Spleen (tissue), 11 donors: Measurements from ENCODE around the gene DDI2. TPM values are rescaled to one million over a fixed set of nuclear protein-coding genes. Genes with fewer than 3 reads are reported as not detected.

Experiments
- DNase-seq: peaks from one replicate; pipeline ENCODE4 v3.0.0-alpha.2; 2020
- H3K27ac ChIP-seq, 8 donors: fragments of 200-600 bp; sonication (generic) in 7 of 8; 1 replicate in 4 of 8; 2 replicates in 4 of 8; pipeline versions ENCODE4 v1.5.0 to v1.8.0; 2016 to 2021; ENCODE audit warnings: inconsistent platforms in 4 of 8, mild to moderate bottlenecking in 4 of 8, moderate library complexity in 1 of 8
- H3K27me3 ChIP-seq, 7 donors: fragments of 200-600 bp; sonication (generic) in 6 of 7; replicated peaks in 1 of 7; 1 replicate in 4 of 7; 2 replicates in 3 of 7; pipeline versions ENCODE4 v1.5.0 to v1.8.0; 2016 to 2021; ENCODE audit warnings: inconsistent platforms in 3 of 7, mild to moderate bottlenecking in 1 of 7
- H3K36me3 ChIP-seq, 6 donors: fragments of 200-600 bp; sonication (generic) in 5 of 6; 1 replicate in 4 of 6; 2 replicates in 2 of 6; pipeline versions ENCODE4 v1.5.0 to v1.8.0; 2016 to 2021; ENCODE audit warnings: inconsistent platforms in 2 of 6
- H3K4me1 ChIP-seq, 6 donors: fragments of 200-600 bp; sonication (generic) in 5 of 6; 1 replicate in 3 of 6; 2 replicates in 3 of 6; pipeline versions ENCODE4 v1.5.0 to v1.8.0; 2016 to 2021; ENCODE audit warnings: inconsistent platforms in 3 of 6
- H3K4me3 ChIP-seq, 8 donors: fragments of 200-600 bp; sonication (generic) in 7 of 8; 1 replicate in 4 of 8; 2 replicates in 4 of 8; pipeline versions ENCODE4 v1.5.0 to v1.8.0; 2016 to 2021; ENCODE audit warnings: inconsistent platforms in 4 of 8, mild to moderate bottlenecking in 4 of 8, moderate library complexity in 2 of 8
- H3K9me3 ChIP-seq, 8 donors: fragments of 200-600 bp; sonication (generic) in 7 of 8; 1 replicate in 4 of 8; 2 replicates in 4 of 8; pipeline versions ENCODE4 v1.5.0 to v1.8.0; 2016 to 2021; ENCODE audit warnings: inconsistent platforms in 4 of 8
- POLR2A ChIP-seq, 3 donors: fragments of 450-650 bp; IDR thresholded peaks; one replicate each; pipeline ENCODE4 v1.5.1; 2017; ENCODE audit warnings: antibody characterized with exemption in 3 of 3, mild to moderate bottlenecking in 1 of 3
- POLR2AphosphoS5 ChIP-seq, 3 donors: sonication (generic); formaldehyde crosslinking; IDR thresholded peaks; one replicate each; pipeline ENCODE4 v1.5.1; 2017; ENCODE audit warnings: antibody characterized with exemption in 3 of 3
- WGBS, 5 donors: extraction: QIAGEN DNeasy Blood & Tissue Kit in 3 of 5; methylation state at CpG; one replicate each; pipeline versions ENCODE4 v1.1.5 to v1.1.7; 2013 to 2018; 5-methylcytosine and 5-hydroxymethylcytosine counted together
- intact Hi-C: fragments of 100-400 bp; cut with DNase I; formaldehyde crosslinking; loops from one replicate; pipeline ENCODE4 v1.15.0; 2023; ENCODE audit warnings: low total_unique reads
- polyA plus RNA-seq, 3 donors: library from polyadenylated mRNA; stranded (reverse); fragments of 200-250 nt; gene quantifications; one replicate each; pipeline ENCODE4 v1.2.1, GENCODE V29; 2013
- total RNA-seq, 7 donors: library from RNA; depleted of rRNA in 3 of 7; stranded (reverse); fragments of >200 nt in 3 of 7; fragmentation: NEBNext Ultra II Directional in 4 of 7; extraction: Animal tissue kit (Norgen Biotek cat#: 25700) in 4 of 7; gene quantifications; one replicate each; pipeline versions ENCODE4 v1.1.0 to v1.2.1, GENCODE V29; 2016 to 2021
- TF ChIP-seq, protein P1 (sequence below), 11 experiments: fragments of 200-600 bp in 7 of 11; fragments of 450-650 bp in 4 of 11; sonication (generic) in 4 of 11; IDR thresholded peaks in 8 of 11; conservative IDR thresholded peaks in 3 of 11; 1 replicate in 7 of 11; 2 replicates in 4 of 11; pipeline versions ENCODE4 v1.4.0 to v1.8.0; 2016 to 2021; ENCODE audit warnings: antibody characterized with exemption in 11 of 11, inconsistent platforms in 4 of 11, mild to moderate bottlenecking in 1 of 11
- donor health status: healthy with polysubstance abuse.
- donor health status: DM: no; HTN: no; CAD: no; lungs with moderate emphysema.
- donor health status: DM: no; HTN: no; CAD: no.
- donor health status: Bipolar disorder and iron deficiency.
- donor health status: healthy.
- donor health status: DM: no; HTN: no; CAD: no.
- donor health status: DM: yes; HTN: yes; CAD: no.

DDI2 gene
- total and polyA plus RNA-seq, 10 donors = 4.8 to 75.4 (median 45.2) TPM

DNA sequence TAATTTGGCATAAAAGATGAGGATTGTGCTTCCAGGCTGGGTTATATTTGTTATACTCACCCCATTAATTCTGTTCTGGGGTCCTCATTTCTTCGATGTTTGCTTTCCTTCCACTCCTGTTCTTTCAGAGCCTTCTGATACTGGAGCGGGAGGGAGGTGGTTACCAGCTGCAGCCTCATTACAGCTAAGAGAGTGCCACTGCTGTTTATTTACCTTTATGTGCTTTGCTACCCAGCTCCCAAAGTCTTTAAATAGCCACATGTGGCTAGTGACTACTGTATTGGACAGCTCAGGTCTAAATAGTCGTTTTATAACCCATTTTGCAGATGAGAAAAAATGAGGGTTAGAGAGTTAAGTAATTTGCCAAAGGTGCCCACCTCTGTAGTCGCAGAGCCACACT lies 92.0 kb downstream of the DDI2 start:
- Histone ChIP-seq H3K4me1 (peaks cover 0 to 86% (median 24%) of the 10 kb centered on the region in 6 donors), H3K9me3 (no peaks in the 10 kb centered on the region), H3K27me3 (no peaks in the 10 kb centered on the region), H3K36me3 (peaks cover 0 to 32% (median 9%) of the 10 kb centered on the region in 6 donors), H3K27ac (no peak overlapping the region), H3K4me3 (no peak overlapping the region)
- intact Hi-C loops = no loop called here
- TF ChIP-seq POLR2AphosphoS5 (IDR thresholded peaks at IDR 0.05) (no peak), POLR2A (IDR thresholded peaks at IDR 0.05) (no peak)
- TF ChIP-seq, protein P1, sequence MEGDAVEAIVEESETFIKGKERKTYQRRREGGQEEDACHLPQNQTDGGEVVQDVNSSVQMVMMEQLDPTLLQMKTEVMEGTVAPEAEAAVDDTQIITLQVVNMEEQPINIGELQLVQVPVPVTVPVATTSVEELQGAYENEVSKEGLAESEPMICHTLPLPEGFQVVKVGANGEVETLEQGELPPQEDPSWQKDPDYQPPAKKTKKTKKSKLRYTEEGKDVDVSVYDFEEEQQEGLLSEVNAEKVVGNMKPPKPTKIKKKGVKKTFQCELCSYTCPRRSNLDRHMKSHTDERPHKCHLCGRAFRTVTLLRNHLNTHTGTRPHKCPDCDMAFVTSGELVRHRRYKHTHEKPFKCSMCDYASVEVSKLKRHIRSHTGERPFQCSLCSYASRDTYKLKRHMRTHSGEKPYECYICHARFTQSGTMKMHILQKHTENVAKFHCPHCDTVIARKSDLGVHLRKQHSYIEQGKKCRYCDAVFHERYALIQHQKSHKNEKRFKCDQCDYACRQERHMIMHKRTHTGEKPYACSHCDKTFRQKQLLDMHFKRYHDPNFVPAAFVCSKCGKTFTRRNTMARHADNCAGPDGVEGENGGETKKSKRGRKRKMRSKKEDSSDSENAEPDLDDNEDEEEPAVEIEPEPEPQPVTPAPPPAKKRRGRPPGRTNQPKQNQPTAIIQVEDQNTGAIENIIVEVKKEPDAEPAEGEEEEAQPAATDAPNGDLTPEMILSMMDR (IDR thresholded peaks at IDR 0.05 in 8 of 11, conservative IDR thresholded peaks at IDR 0.05 in 3 of 11) = no peak
- WGBS, 5 donors = 91 to 99% (median 96%) methylated on average over 4 of the region's 4 CpGs
- DNase-seq = no peak

DNA sequence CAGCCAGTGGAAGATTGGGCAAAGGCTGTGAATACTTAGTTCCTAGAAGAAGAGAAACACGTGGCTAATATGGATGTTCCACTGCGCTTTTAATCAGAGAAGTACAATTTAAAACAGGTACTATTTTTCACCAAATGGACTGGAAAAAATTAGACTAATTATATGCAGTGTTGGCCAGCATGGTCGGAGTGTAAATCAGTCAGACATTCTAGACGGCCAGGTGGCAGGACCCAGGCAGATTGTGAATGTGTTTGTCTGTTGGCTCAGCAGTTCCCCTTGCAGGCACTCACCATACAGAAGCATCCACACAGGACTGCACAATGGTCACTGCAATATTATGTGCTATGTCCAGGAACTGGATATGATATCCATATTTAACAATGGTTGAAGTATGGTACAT lies 94.9 kb downstream of the DDI2 start:
- H3K4me3 ChIP-seq = no peak overlapping the region
- no peaks in the 10 kb centered on the region for H3K27me3 ChIP-seq
- H3K36me3 ChIP-seq = peaks cover 0 to 33% (median 14%) of the 10 kb centered on the region in 6 donors
- no peak overlapping the region for H3K27ac ChIP-seq
- WGBS, 5 donors = 68 to 78% (median 75%) methylated on average over 4 of the region's 4 CpGs
- DNase-seq = no peak
- H3K9me3 ChIP-seq = no peaks in the 10 kb centered on the region
- TF ChIP-seq, protein P1 (IDR thresholded peaks at IDR 0.05 in 8 of 11, conservative IDR thresholded peaks at IDR 0.05 in 3 of 11) = no peak
- TF ChIP-seq POLR2AphosphoS5 (IDR thresholded peaks at IDR 0.05) = no peak
- no peak for TF ChIP-seq POLR2A (IDR thresholded peaks at IDR 0.05)
- intact Hi-C loops = no loop called here
- H3K4me1 ChIP-seq = peaks cover 0 to 67% (median 19%) of the 10 kb centered on the region in 6 donors

DNA sequence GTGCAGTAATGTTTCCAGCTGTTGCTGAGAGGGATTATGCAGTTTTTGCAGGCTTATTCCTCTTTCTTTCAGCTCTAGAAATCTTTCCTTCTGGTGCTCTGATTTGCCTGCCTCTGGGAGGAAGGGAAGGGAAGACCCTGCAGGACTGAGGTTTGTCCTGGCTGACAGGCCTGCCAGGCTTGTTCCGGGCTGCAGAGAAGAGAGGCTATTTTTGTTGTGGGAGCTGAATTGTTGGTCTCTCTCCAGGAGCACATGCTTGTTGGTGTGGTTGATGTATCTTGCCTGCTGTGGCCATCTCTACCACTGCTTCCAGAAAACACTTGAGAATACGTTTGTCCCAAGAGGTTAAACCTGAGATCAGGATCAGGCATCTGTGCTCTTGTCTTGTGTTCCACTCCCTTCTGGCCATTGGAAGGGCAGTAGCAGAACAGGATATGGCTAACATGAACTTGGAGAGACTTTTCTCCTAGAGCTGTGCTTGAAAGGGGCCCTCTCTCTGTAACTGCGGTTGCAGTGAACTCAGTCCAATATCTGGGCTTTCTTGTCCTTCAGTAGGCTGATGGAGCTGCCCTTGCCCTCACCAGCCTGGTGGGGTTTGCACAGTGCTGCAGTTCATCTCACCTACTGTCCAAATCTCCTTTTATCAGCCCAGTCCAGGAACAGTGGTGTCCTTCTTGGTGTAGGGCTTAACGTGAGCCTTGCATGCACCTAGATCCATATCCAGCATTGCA lies 97.3 kb downstream of the DDI2 start:
- TF ChIP-seq POLR2A (IDR thresholded peaks at IDR 0.05) = no peak
- TF ChIP-seq, protein P1 (IDR thresholded peaks at IDR 0.05 in 8 of 11, conservative IDR thresholded peaks at IDR 0.05 in 3 of 11) = no peak
- no peak for TF ChIP-seq POLR2AphosphoS5 (IDR thresholded peaks at IDR 0.05)
- Histone ChIP-seq H3K9me3 (no peaks in the 10 kb centered on the region), H3K27ac (peak overlapping the region in 3 of 8 donors; percentile 22 to 27 (median 26)), H3K27me3 (no peaks in the 10 kb centered on the region), H3K4me3 (no peak overlapping the region), H3K36me3 (peaks cover 0 to 53% (median 38%) of the 10 kb centered on the region in 6 donors), H3K4me1 (peaks cover 0 to 45% (median 13%) of the 10 kb centered on the region in 6 donors)
- 73 to 88% (median 80%) methylated on average over 3 to 4 of the region's 4 CpGs for whole genome bisulfite sequencing, 5 donors
- DNase-seq = no peak
- intact Hi-C loops = no loop called here

DNA sequence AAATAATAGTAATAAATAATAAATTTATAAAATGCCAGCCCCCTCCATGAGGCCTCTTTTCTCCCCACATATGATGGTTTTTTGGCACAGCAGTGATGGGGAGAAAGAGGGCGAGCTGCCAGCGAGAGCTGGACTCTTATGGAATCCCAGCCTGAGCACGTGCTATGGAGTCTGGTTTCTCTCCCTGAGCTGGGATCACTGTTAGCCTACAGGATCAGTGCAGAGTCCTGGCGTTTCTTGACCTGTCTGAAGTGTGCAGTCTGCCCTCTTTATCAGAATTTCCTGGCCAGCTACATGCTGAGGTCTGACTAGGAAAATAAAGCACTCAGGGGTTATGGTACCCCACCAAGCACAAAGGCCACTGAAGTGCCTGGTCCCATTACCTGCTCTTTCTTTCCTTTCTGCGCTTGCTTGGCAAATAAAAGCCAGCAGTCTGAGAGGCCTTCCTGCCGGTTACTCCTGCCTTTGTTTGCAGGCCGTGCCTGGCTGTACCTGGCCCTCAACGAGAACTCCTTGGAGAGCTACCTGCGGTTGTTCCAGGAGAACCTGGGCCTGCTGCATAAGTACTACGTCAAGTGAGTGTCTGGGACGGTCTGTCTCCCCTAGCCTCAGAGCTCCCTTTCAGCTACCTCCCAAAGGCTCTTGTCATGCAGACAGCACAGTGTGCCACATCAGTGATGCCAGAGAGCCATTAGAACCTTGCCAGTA lies 100.3 kb downstream of the DDI2 start:
- Histone ChIP-seq H3K27ac (no peak overlapping the region), H3K27me3 (no peaks in the 10 kb centered on the region), H3K4me3 (no peak overlapping the region), H3K36me3 (peaks cover 0 to 83% (median 65%) of the 10 kb centered on the region in 6 donors), H3K4me1 (peaks cover 0 to 25% (median 8%) of the 10 kb centered on the region in 6 donors), H3K9me3 (no peaks in the 10 kb centered on the region)
- intact Hi-C loops = no loop called here
- no peak for DNase-seq
- TF ChIP-seq POLR2AphosphoS5 (IDR thresholded peaks at IDR 0.05) (no peak), POLR2A (IDR thresholded peaks at IDR 0.05) (no peak)
- TF ChIP-seq, protein P1 (IDR thresholded peaks at IDR 0.05 in 8 of 11, conservative IDR thresholded peaks at IDR 0.05 in 3 of 11) = no peak
- WGBS, 5 donors = 85 to 94% (median 89%) methylated on average over 11 of the region's 11 CpGs
